PC-3 (cell line): ENCODE results near the gene SPHK2. TPM values are rescaled to one million over a fixed set of nuclear protein-coding genes. Genes with fewer than 3 reads are reported as not detected.

Experiments used
- ATAC-seq: fragments of 200-7000 bp; cut with Tn5 transposase; 2 replicates; pipeline ENCODE4 v1.9.1; 2020; ENCODE audit warnings: mild to moderate bottlenecking, moderate library complexity
- BruUV-seq: library from RNA; stranded (reverse); fragments of 400-500 nt; replicated peaks from 2 replicates; lab custom pipeline; 2021; lab: Mats Ljungman, UMichigan
- CTCF ChIA-PET: fragments of 300-600 bp; sonication (Branson Sonifier 250); formaldehyde crosslinking; loops from one replicate; lab custom pipeline; 2022; ENCODE audit warnings: antibody characterized with exemption; lab: Charles Lee
- POLR2A ChIA-PET: fragments of 300-600 bp; sonication (Branson Sonifier 250); formaldehyde crosslinking; loops from one replicate; lab custom pipeline; 2022; ENCODE audit warnings: antibody characterized with exemption; ENCODE audit not compliant: unreplicated experiment; lab: Charles Lee
- DNase-seq: peaks from one replicate; pipeline ENCODE4 v3.0.0-alpha.2; 2015
- H2AFZ ChIP-seq: fragments of 300-600 bp; sonication (generic); 2 replicates; pipeline ENCODE4 v1.6.0; 2016; ENCODE audit warnings: antibody characterized with exemption, low read length
- H3F3A ChIP-seq: fragments of 300-600 bp; sonication (generic); one replicate; pipeline ENCODE4 v1.6.0; 2017; ENCODE audit warnings: antibody characterized with exemption, low read length, control low read depth, mild to moderate bottlenecking; ENCODE audit not compliant: unreplicated experiment
- H3K27ac ChIP-seq: fragments of 300-600 bp; sonication (generic); 2 replicates; pipeline ENCODE4 v1.5.1; 2016; ENCODE audit warnings: mild to moderate bottlenecking, low read length
- H3K27me3 ChIP-seq: fragments of 300-600 bp; sonication (generic); 2 replicates; pipeline ENCODE4 v1.6.1; 2016; ENCODE audit warnings: low read length, mixed read lengths
- H3K36me3 ChIP-seq: fragments of 300-600 bp; sonication (generic); 2 replicates; pipeline ENCODE4 v1.6.1; 2016; ENCODE audit warnings: low read depth, mixed run types, low read length, mixed read lengths
- H3K4me1 ChIP-seq: fragments of 300-600 bp; sonication (generic); 2 replicates; pipeline ENCODE4 v1.5.1; 2016; ENCODE audit warnings: low read length; ENCODE audit not compliant: insufficient read depth
- H3K4me2 ChIP-seq: fragments of 300-600 bp; sonication (generic); 2 replicates; pipeline ENCODE4 v1.6.0; 2016; ENCODE audit warnings: low read length
- H3K4me3 ChIP-seq: fragments of 300-600 bp; sonication (generic); 2 replicates; pipeline ENCODE4 v1.5.1; 2016; ENCODE audit warnings: mild to moderate bottlenecking, low read length, mixed read lengths
- H3K79me2 ChIP-seq: fragments of 300-600 bp; sonication (generic); 2 replicates; pipeline ENCODE4 v1.6.1; 2017; ENCODE audit warnings: low read length, mixed read lengths
- H3K9ac ChIP-seq: fragments of 300-600 bp; sonication (generic); 2 replicates; pipeline ENCODE4 v1.6.0; 2016; ENCODE audit warnings: mild to moderate bottlenecking, low read length
- H3K9me2 ChIP-seq: fragments of 300-600 bp; sonication (generic); replicated peaks from 2 replicates; pipeline ENCODE4 v1.6.1; 2016; ENCODE audit warnings: mixed run types, low read length, mixed read lengths
- H3K9me3 ChIP-seq: fragments of 300-600 bp; sonication (generic); 2 replicates; pipeline ENCODE4 v1.6.1; 2016; ENCODE audit warnings: low read length, mixed read lengths
- H4K20me1 ChIP-seq: fragments of 300-600 bp; sonication (generic); 2 replicates; pipeline ENCODE4 v1.6.1; 2016; ENCODE audit warnings: low read length, mixed read lengths
- EZH2 ChIP-seq: fragments of 300-600 bp; sonication (generic); IDR thresholded peaks from one replicate; pipeline ENCODE4 v1.6.1; 2017; ENCODE audit warnings: antibody characterized with exemption, mild to moderate bottlenecking, low read length; ENCODE audit not compliant: unreplicated experiment
- EZH2phosphoT487 ChIP-seq: fragments of 300-600 bp; sonication (generic); IDR thresholded peaks from 2 replicates; pipeline ENCODE4 v1.6.1; 2018; ENCODE audit warnings: mild to moderate bottlenecking, antibody characterized with exemption, low read length, borderline replicate concordance
- intact Hi-C: fragments of 100-400 bp; cut with micrococcal nuclease; formaldehyde crosslinking; loops from 2 replicates; pipeline ENCODE4 v1.9.0; 2023
- total RNA-seq: library from RNA; depleted of rRNA; stranded (reverse); fragments of >200 nt; gene quantifications from 2 replicates; pipeline ENCODE4 v1.2.3, GENCODE V29; 2014
- TF ChIP-seq, protein P1 (sequence below): fragments of 300-600 bp; sonication (generic); conservative IDR thresholded peaks from 2 replicates; pipeline ENCODE4 v1.5.1; 2017; ENCODE audit warnings: antibody characterized with exemption, low read depth, mild to moderate bottlenecking, low read length

The SPHK2 gene
- total RNA-seq, 1 experiment from 2014 or later, result 8.5 TPM

DNA sequence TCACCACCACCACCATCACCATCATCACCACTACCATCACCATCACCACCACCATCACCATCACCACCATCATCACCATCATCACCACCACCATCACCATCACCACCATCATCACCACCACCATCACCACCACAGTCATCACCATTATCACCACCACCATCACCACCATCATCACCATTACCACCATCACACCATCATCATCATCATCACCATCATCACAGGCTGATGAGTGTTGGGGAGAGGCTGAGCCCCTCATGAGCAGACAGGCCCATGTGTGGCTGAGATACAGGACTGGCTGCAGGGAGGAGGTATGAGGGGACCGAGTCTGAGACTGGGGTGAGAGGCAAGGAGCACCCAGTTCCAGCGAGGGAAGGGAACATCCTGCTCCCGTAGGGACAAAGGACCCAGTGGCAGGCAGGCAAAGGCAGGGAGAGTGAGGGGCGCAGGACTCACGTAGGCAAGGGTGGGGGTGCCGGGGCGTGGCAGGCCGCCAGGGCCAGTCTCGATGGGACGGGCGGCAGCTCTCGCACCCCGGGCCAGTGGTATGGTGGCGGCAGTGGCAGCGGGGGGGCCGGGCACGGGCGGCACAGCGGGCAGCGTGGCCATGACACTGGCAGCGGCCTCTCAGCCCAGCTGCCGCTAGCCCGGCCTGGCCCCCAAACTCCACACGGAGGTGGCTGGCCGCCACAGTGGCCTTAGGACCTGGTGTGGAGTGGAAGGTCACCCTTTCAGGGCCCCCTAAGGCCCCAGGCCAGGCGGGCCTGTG is 50.8 kb downstream of the SPHK2 start:
- no peak for TF ChIP-seq EZH2
- TF ChIP-seq, protein P1, sequence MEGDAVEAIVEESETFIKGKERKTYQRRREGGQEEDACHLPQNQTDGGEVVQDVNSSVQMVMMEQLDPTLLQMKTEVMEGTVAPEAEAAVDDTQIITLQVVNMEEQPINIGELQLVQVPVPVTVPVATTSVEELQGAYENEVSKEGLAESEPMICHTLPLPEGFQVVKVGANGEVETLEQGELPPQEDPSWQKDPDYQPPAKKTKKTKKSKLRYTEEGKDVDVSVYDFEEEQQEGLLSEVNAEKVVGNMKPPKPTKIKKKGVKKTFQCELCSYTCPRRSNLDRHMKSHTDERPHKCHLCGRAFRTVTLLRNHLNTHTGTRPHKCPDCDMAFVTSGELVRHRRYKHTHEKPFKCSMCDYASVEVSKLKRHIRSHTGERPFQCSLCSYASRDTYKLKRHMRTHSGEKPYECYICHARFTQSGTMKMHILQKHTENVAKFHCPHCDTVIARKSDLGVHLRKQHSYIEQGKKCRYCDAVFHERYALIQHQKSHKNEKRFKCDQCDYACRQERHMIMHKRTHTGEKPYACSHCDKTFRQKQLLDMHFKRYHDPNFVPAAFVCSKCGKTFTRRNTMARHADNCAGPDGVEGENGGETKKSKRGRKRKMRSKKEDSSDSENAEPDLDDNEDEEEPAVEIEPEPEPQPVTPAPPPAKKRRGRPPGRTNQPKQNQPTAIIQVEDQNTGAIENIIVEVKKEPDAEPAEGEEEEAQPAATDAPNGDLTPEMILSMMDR, result no peak
- TF ChIP-seq EZH2phosphoT487, result no peak
- H3K36me3 ChIP-seq, result no peaks in the 10 kb centered on the region
- no peak overlapping the region for H3K4me3 ChIP-seq
- ChIA-PET POLR2A (no interaction called here), CTCF (no interaction called here)
- no TSS peak for BruUV-seq
- DNase-seq (no peak), ATAC-seq (no peak)
- H3K27ac ChIP-seq, result no peak overlapping the region
- H3K27me3 ChIP-seq, result no peaks in the 10 kb centered on the region
- no peaks in the 10 kb centered on the region for H4K20me1 ChIP-seq
- no peaks in the 10 kb centered on the region for H3K9me3 ChIP-seq
- H3K9ac ChIP-seq, result no peak overlapping the region
- H3K9me2 ChIP-seq, result no peaks in the 10 kb centered on the region
- intact Hi-C loops, result no loop called here
- H2AFZ ChIP-seq, result no peak overlapping the region
- no peak overlapping the region for H3K4me2 ChIP-seq
- no peaks in the 10 kb centered on the region for H3F3A ChIP-seq
- H3K4me1 ChIP-seq, result no peaks in the 10 kb centered on the region
- H3K79me2 ChIP-seq, result no peaks in the 10 kb centered on the region

DNA sequence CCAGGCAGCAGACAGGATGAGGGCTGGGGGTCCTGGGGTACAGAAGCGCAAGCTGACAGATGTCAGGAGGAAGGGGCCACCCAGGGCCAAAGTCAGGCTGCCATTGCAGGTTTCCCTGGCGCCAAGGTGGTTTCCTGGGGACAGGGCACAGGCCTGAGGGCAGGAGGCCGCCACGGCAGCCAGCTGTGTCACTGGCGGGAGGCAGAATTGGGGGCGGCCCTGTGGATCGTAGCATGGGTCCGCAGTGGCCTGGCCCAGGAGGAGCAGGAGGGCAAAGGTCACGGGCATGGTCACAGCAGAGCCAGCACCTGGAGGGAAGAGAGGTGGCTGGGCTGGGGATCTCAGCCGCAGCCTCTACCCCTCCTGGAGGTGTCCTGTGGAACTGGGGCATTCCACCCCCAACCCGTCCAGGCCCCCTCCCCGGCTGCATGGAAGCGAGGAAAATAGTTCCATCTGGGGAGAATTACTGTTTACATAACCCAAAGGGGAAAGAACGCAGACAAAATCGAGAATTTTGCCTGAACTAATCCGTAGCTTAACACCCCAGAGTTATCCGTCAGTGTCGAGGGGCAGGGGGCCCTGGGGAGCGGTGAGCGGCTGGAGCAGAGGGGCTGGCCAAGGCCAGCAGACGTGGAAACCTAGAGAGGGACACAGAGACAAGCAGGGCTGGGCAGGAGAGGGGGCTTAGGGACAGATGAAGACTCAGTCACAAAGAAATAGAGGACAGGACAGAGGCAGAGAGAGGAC is 51.6 kb downstream of the SPHK2 start:
- Histone ChIP-seq H3K9me2 (no peaks in the 10 kb centered on the region), H3K27me3 (no peaks in the 10 kb centered on the region), H3K4me1 (no peaks in the 10 kb centered on the region), H3K4me2 (no peak overlapping the region), H3F3A (no peaks in the 10 kb centered on the region), H3K9ac (no peak overlapping the region), H3K9me3 (no peaks in the 10 kb centered on the region), H3K36me3 (no peaks in the 10 kb centered on the region), H3K4me3 (no peak overlapping the region), H3K27ac (no peak overlapping the region), H2AFZ (no peak overlapping the region), H3K79me2 (no peaks in the 10 kb centered on the region), H4K20me1 (no peaks in the 10 kb centered on the region)
- no TSS peak for BruUV-seq
- CTCF ChIA-PET, result no interaction called here
- TF ChIP-seq EZH2 (no peak), EZH2phosphoT487 (no peak)
- TF ChIP-seq, protein P1, result no peak
- DNase-seq (no peak), ATAC-seq (no peak)
- POLR2A ChIA-PET, result no interaction called here
- intact Hi-C loops, result no loop called here
